Ovary (tissue), 9 donors: Measurements from ENCODE around the gene KIAA1671. TPM values are rescaled to one million over a fixed set of nuclear protein-coding genes. Genes with fewer than 3 reads are reported as not detected.

Experiments
- DNase-seq, 5 donors: peaks; one replicate each; pipeline ENCODE4 v3.0.0-alpha.2; 2019 to 2020
- H3K27ac ChIP-seq, 2 donors: fragments of 200-600 bp; one replicate each; pipeline versions ENCODE4 v1.5.1 to v1.8.0; 2019 to 2022
- H3K27me3 ChIP-seq: fragments of 200-600 bp; one replicate; pipeline ENCODE4 v1.8.0; 2022
- H3K36me3 ChIP-seq: fragments of 200-600 bp; sonication (generic); one replicate; pipeline ENCODE4 v1.5.1; 2019
- H3K4me1 ChIP-seq: one replicate; pipeline ENCODE4 v1.8.1; 2013; ENCODE audit warnings: mild to moderate bottlenecking, moderate library complexity; ENCODE audit not compliant: insufficient read depth
- H3K4me3 ChIP-seq: fragments of 200-600 bp; sonication (generic); one replicate; pipeline ENCODE4 v1.5.1; 2017
- H3K9me3 ChIP-seq, 2 donors: fragments of 200-600 bp in 1 of 2; sonication (generic) in 1 of 2; one replicate each; pipeline versions ENCODE4 v1.5.1 to v1.8.1; 2013 to 2019; ENCODE audit warnings: mild to moderate bottlenecking in 1 of 2, moderate library complexity in 1 of 2
- CTCF ChIP-seq, 3 donors: fragments of 450-650 bp in 2 of 3; fragments of 200-600 bp in 1 of 3; IDR thresholded peaks; one replicate each; pipeline versions ENCODE4 v1.5.1 to v1.8.0; 2016 to 2022; ENCODE audit warnings: antibody characterized with exemption in 3 of 3, mild to moderate bottlenecking in 1 of 3
- EP300 ChIP-seq: sonication (generic); formaldehyde crosslinking; IDR thresholded peaks from one replicate; pipeline ENCODE4 v1.6.1; 2017; ENCODE audit warnings: antibody characterized with exemption
- POLR2A ChIP-seq: fragments of 450-650 bp; IDR thresholded peaks from one replicate; pipeline ENCODE4 v1.6.1; 2017; ENCODE audit warnings: antibody characterized with exemption, mild to moderate bottlenecking, moderate library complexity
- WGBS, 3 donors: extraction: QIAGEN DNeasy Blood & Tissue Kit in 1 of 3; methylation state at CpG; one replicate each; pipeline versions ENCODE4 v1.1.5 to v1.1.7; 2013 to 2017; 5-methylcytosine and 5-hydroxymethylcytosine counted together
- intact Hi-C, 4 donors: fragments of 100-400 bp; cut with DNase I; formaldehyde crosslinking; loops; one replicate each; pipeline versions ENCODE4 v1.11.0 to v1.15.1; 2022 to 2023
- polyA plus RNA-seq, 2 donors: library from polyadenylated mRNA; stranded (reverse); fragments of 200-250 nt in 1 of 2; fragments of 350-450 nt in 1 of 2; fragmentation: Illumina TruSeq in 1 of 2; extraction: RNeasy Lipid Tissue Mini Kit (QIAGEN cat#74804) in 1 of 2; gene quantifications; one replicate each; pipeline ENCODE4 v1.2.3, GENCODE V29; 2013 to 2014
- total RNA-seq, 7 donors: library from RNA; depleted of rRNA in 2 of 7; stranded (reverse); fragments of >200 nt in 2 of 7; fragmentation: NEBNext Ultra II Directional in 3 of 7; extraction: Animal tissue kit (Norgen Biotek cat#: 25700) in 3 of 7; gene quantifications; one replicate each; pipeline versions ENCODE4 v1.1.0 to v1.2.4, GENCODE V29; 2016 to 2023
- donor health status: DM: no; HTN: no; CAD: no; lungs with moderate emphysema.
- donor health status: DM: no; HTN: no; CAD: no.
- donor health status: Bipolar disorder and iron deficiency.
- donor health status: DM: yes; HTN: yes; CAD: no.
- donor health status: DM: no; HTN: no; CAD: no.
- donor health status: DM: yes; HTN: yes; CAD: no.

KIAA1671 gene
- total and polyA plus RNA-seq, 9 donors = 9.8 to 27.9 (median 24.5) TPM

DNA sequence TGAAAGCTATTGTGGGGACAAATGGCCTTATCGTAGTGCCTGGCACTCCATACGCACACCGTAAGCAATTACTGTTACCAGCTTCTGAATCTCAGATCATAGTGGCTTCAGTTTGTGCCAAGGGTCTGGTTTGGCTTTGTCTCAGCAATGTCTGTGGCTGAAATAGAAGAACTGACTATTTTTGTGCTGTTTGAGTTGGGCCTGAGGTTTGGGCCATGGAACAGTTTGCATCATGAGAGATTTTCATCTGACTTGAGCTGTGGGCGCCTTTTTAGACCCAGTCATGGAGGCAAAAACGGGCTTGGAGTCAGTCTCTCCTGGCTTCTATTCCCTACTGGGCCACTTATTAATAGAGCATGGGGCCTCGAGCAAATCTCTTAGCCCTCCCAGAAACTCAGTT lies 126.1 kb downstream of the KIAA1671 start:
- intact Hi-C loops = no loop called here
- WGBS, 3 donors = 78 to 90% (median 81%) methylated on average over 6 of the region's 6 CpGs
- TF ChIP-seq EP300 (no peak), POLR2A (no peak)
- Histone ChIP-seq H3K4me3 (no peak overlapping the region), H3K9me3 (no peaks in the 10 kb centered on the region), H3K4me1 (no peaks in the 10 kb centered on the region), H3K27ac (no peak overlapping the region), H3K27me3 (no peaks in the 10 kb centered on the region), H3K36me3 (no peaks in the 10 kb centered on the region)
- no peak for DNase-seq

DNA sequence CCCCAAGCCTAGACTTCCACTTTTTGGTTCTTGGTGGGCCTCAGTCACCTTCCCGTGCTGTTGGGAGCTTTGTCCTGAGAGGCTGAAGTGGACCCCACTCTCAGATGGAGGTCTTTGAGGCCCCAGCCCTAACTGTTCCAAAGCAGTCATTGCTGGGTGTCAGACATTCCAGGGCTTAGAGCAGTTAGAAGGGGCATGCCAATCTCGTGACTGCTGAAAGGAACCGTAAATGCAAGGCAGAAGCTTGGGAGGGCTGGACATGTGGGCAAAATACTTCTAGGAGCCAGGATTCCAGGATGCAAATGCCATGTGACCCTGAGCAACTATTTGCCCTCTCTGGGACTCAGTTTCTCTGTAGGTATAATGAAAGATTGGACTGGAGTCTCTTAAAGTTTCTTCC lies 128.3 kb downstream of the KIAA1671 start:
- intact Hi-C loops = no loop called here
- Histone ChIP-seq H3K9me3 (no peaks in the 10 kb centered on the region), H3K4me1 (no peaks in the 10 kb centered on the region), H3K27me3 (no peaks in the 10 kb centered on the region), H3K27ac (no peak overlapping the region), H3K36me3 (no peaks in the 10 kb centered on the region), H3K4me3 (no peak overlapping the region)
- no peak for DNase-seq
- TF ChIP-seq POLR2A (no peak), EP300 (no peak), CTCF (IDR thresholded peaks at IDR 0.05) (no peak)
- 75 to 88% (median 77%) methylated on average over 3 of the region's 3 CpGs for WGBS, 3 donors

DNA sequence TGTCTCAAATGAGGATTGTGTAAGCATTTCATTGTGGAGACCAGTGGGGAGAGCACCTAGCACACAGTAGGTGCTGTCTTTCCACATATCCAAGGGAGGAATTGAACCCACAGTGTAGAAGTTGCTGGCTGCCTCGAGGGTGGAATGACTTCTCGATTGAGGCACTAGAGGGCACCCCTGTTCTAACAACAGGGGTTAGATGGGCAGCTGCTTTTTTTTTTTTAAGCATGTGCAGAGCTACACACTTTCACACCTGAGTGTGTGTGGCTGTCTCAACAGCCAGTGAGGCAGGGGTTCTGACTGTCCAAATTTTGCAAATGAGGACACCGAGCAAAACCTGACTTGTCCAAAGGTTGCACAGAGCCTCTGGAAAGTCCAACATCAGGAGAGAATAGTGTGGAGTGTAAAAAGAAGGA lies 128.9 kb downstream of the KIAA1671 start:
- Histone ChIP-seq H3K27me3 (no peaks in the 10 kb centered on the region), H3K4me3 (no peak overlapping the region), H3K9me3 (no peaks in the 10 kb centered on the region), H3K36me3 (no peaks in the 10 kb centered on the region), H3K4me1 (peaks cover under 1% of the 10 kb centered on the region), H3K27ac (no peak overlapping the region)
- WGBS, 3 donors = 24 to 40% (median 24%) methylated on average over 3 of the region's 3 CpGs
- no peak for TF ChIP-seq POLR2A
- no peak for TF ChIP-seq EP300
- TF ChIP-seq CTCF (IDR thresholded peaks at IDR 0.05) = no peak
- intact Hi-C loops = no loop called here
- no peak for DNase-seq

- no peak for TF ChIP-seq EP300
- no peak for TF ChIP-seq POLR2A
- TF ChIP-seq CTCF (IDR thresholded peaks at IDR 0.05) = no peak
- peaks cover 2% of the 10 kb centered on the region for H3K4me1 ChIP-seq
- H3K27ac ChIP-seq = no peak overlapping the region
- H3K27me3 ChIP-seq = no peaks in the 10 kb centered on the region
- H3K4me3 ChIP-seq = no peak overlapping the region
- intact Hi-C loops = no loop called here
- DNase-seq = no peak
- H3K36me3 ChIP-seq = no peaks in the 10 kb centered on the region
- 92 to 95% (median 94%) methylated on average over 3 of the region's 3 CpGs for WGBS, 3 donors
- H3K9me3 ChIP-seq = no peaks in the 10 kb centered on the region
These were observed 129.6 kb downstream of the KIAA1671 start for GRCh38 chr22:25082096-25082495.

DNA sequence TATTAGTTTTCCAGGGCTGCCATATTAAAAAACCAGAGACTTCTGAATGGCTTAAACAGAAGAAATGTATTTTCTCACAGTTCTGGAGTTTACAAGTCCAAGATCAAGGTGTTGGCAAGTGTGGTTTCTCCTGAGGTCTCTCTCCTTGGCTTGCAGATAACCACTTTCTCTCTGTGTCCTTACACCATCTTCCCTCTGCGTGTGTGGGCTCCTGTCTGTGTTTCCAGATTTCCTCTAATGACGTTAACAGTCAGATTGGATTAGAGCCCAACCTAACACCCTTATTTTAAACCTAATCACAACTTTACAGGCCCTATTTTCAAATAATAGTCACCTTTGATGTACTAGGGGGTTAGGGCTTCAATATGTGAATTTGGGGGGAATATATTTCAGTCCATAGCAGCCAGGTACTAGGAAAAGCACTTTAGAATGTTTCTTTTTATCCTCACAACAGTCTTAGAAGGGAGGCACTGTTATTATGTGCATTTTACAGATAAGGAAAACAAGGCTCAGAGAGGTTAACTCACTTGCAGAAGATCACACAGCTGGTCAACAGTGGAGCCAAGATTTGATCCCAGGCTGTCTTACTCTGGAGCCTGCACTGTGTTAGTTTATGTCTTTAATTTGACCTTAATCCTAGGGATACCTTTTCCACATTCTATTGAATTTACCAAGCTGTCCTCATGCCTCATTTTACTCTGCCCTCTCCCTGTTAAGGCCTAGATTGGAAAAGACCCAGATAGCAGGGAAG lies 130.7 kb downstream of the KIAA1671 start:
- WGBS, 3 donors = 24 to 46% (median 42%) methylated on average over 2 of the region's 2 CpGs
- no peak for DNase-seq
- Histone ChIP-seq H3K4me3 (no peak overlapping the region), H3K36me3 (no peaks in the 10 kb centered on the region), H3K27ac (no peak overlapping the region), H3K9me3 (no peaks in the 10 kb centered on the region), H3K27me3 (no peaks in the 10 kb centered on the region), H3K4me1 (peaks cover 5% of the 10 kb centered on the region)
- intact Hi-C loops = no loop called here
- TF ChIP-seq CTCF (IDR thresholded peaks at IDR 0.05) (no peak), POLR2A (no peak), EP300 (no peak)
